Pancreas (tissue), 10 donors: ENCODE data around the gene CSF1. TPM values are rescaled to one million over a fixed set of nuclear protein-coding genes. Genes with fewer than 3 reads are reported as not detected.

ENCODE experiments used
- ATAC-seq, 4 donors: fragments of 200-7000 bp; cut with Tn5 transposase; one replicate each; pipeline versions ENCODE4 v1.8.0 to v1.9.1; 2020; ENCODE audit warnings: mild to moderate bottlenecking in 4 of 4, moderate library complexity in 4 of 4
- DNase-seq, 6 donors: peaks; one replicate each; pipeline ENCODE4 v3.0.0-alpha.2; 2020
- FAIRE-seq: peaks from 2 replicates; lab custom pipeline; 2012; peaks lifted over from hg19 to GRCh38; lab: Jason Lieb, UNC
- H3K27ac ChIP-seq, 4 donors: fragments of 200-600 bp; sonication (generic); 1 replicate in 3 of 4; 2 replicates in 1 of 4; pipeline versions ENCODE4 v1.5.0 to v1.8.0; 2020
- H3K27me3 ChIP-seq, 4 donors: fragments of 200-600 bp; one replicate each; pipeline ENCODE4 v1.8.0; 2021
- H3K36me3 ChIP-seq, 3 donors: fragments of 200-600 bp; sonication (generic) in 1 of 3; one replicate each; pipeline versions ENCODE4 v1.5.0 to v1.8.0; 2020 to 2021
- H3K4me1 ChIP-seq, 3 donors: fragments of 200-600 bp; one replicate each; pipeline ENCODE4 v1.8.0; 2021
- H3K4me3 ChIP-seq, 4 donors: fragments of 200-600 bp; sonication (generic) in 2 of 4; one replicate each; pipeline versions ENCODE4 v1.5.0 to v1.8.0; 2020 to 2021
- H3K9me3 ChIP-seq, 4 donors: fragments of 200-600 bp; one replicate each; pipeline ENCODE4 v1.8.0; 2021
- CTCF ChIP-seq, 4 donors: fragments of 200-600 bp; sonication (generic) in 3 of 4; IDR thresholded peaks; one replicate each; pipeline versions ENCODE4 v1.5.0 to v1.8.0; 2021; ENCODE audit warnings: antibody characterized with exemption in 4 of 4
- WGBS, 2 donors: extraction: QIAGEN DNeasy Blood & Tissue Kit; methylation state at CpG; one replicate each; pipeline ENCODE4 v1.1.7; 2013; 5-methylcytosine and 5-hydroxymethylcytosine counted together
- intact Hi-C, 3 donors: fragments of 100-400 bp; cut with DNase I; formaldehyde crosslinking; loops; one replicate each; pipeline versions ENCODE4 v1.11.1 to v1.14.2; 2022
- polyA plus RNA-seq, 2 donors: library from polyadenylated mRNA; stranded (reverse); fragments of 200-250 nt; gene quantifications; one replicate each; pipeline ENCODE4 v1.2.3, GENCODE V29; 2013
- total RNA-seq, 6 donors: library from RNA; stranded (reverse); fragmentation: NEBNext Ultra II Directional in 4 of 6; extraction: Animal tissue kit (Norgen Biotek cat#: 25700) in 4 of 6; gene quantifications; one replicate each; pipeline versions ENCODE4 v1.2.1 to v1.2.4, GENCODE V29; 2021 to 2023
- donor health status: healthy with polysubstance abuse.
- donor health status: DM: no; HTN: no; CAD: no; lungs with moderate emphysema.
- donor health status: DM: no; HTN: no; CAD: no.
- donor health status: control.
- donor health status: control.
- donor health status: Bipolar disorder and iron deficiency.
- donor health status: DM: yes; HTN: yes; CAD: no.
- donor health status: DM: no; HTN: no; CAD: no.
- donor health status: DM: no; HTN: no; CAD: no.
- donor health status: DM: yes; HTN: yes; CAD: no.

Gene CSF1
- total and polyA plus RNA-seq, 8 donors = 6.7 to 38.3 (median 15.6) TPM

GRCh38 chr1:109960745-109961094, 50.1 kb downstream of the CSF1 start:
- H3K27ac ChIP-seq = no peak overlapping the region

GRCh38 chr1:109963864-109964263, 53.2 kb downstream of the CSF1 start:
- Histone ChIP-seq H3K27me3 (no peaks in the 10 kb centered on the region), H3K36me3 (no peaks in the 10 kb centered on the region), H3K27ac (no peak overlapping the region), H3K4me3 (no peak overlapping the region), H3K4me1 (peaks cover 0 to 24% (median 0%) of the 10 kb centered on the region in 3 donors), H3K9me3 (no peaks in the 10 kb centered on the region)
- 82 to 84% methylated on average over 1 of the region's 1 CpG for WGBS, 2 donors
- no peak for TF ChIP-seq CTCF (IDR thresholded peaks at IDR 0.05)
- FAIRE-seq (no peak), ATAC-seq (no peak), DNase-seq (no peak)
- intact Hi-C loops = no loop called here

More at GRCh38 chr1:109960745-109961094, 50.1 kb downstream of the CSF1 start:
- no peaks in the 10 kb centered on the region for H3K36me3 ChIP-seq
- peaks cover 0 to 24% (median 0%) of the 10 kb centered on the region in 3 donors for H3K4me1 ChIP-seq
- H3K4me3 ChIP-seq = no peak overlapping the region
- DNase-seq (no peak), ATAC-seq (no peak), FAIRE-seq (no peak)
- intact Hi-C loops = no loop called here
- H3K9me3 ChIP-seq = no peaks in the 10 kb centered on the region
- H3K27me3 ChIP-seq = no peaks in the 10 kb centered on the region
- 56 to 60% methylated on average over 1 of the region's 1 CpG for WGBS, 2 donors
- no peak for TF ChIP-seq CTCF (IDR thresholded peaks at IDR 0.05)

GRCh38 chr1:109969146-109969829, 58.6 kb downstream of the CSF1 start:
- Histone ChIP-seq H3K9me3 (no peaks in the 10 kb centered on the region), H3K27ac (no peak overlapping the region), H3K36me3 (no peaks in the 10 kb centered on the region), H3K27me3 (no peaks in the 10 kb centered on the region), H3K4me3 (no peak overlapping the region), H3K4me1 (no peaks in the 10 kb centered on the region)
- no peak for ATAC-seq
- 91 to 97% methylated on average over 3 of the region's 3 CpGs for WGBS, 2 donors
- no peak for FAIRE-seq
- DNase-seq = no peak
- TF ChIP-seq CTCF (IDR thresholded peaks at IDR 0.05) = no peak
- intact Hi-C loops = no loop called here

GRCh38 chr1:109969907-109970306, 59.3 kb downstream of the CSF1 start:
- TF ChIP-seq CTCF (IDR thresholded peaks at IDR 0.05) = no peak
- Histone ChIP-seq H3K27ac (no peak overlapping the region), H3K27me3 (no peaks in the 10 kb centered on the region), H3K4me3 (no peak overlapping the region), H3K4me1 (no peaks in the 10 kb centered on the region), H3K9me3 (no peaks in the 10 kb centered on the region), H3K36me3 (no peaks in the 10 kb centered on the region)
- FAIRE-seq = no peak
- intact Hi-C loops = no loop called here
- no peak for ATAC-seq
- WGBS, 2 donors = 71 to 77% methylated on average over 3 of the region's 3 CpGs
- DNase-seq = no peak

GRCh38 chr1:109971559-109971958, 60.9 kb downstream of the CSF1 start:
- no peak for TF ChIP-seq CTCF (IDR thresholded peaks at IDR 0.05)
- DNase-seq = no peak
- WGBS, 2 donors = 7 to 19% methylated on average over 1 of the region's 1 CpG
- Histone ChIP-seq H3K4me3 (no peak overlapping the region), H3K27me3 (no peaks in the 10 kb centered on the region), H3K9me3 (no peaks in the 10 kb centered on the region), H3K4me1 (no peaks in the 10 kb centered on the region), H3K27ac (no peak overlapping the region), H3K36me3 (no peaks in the 10 kb centered on the region)
- intact Hi-C loops = no loop called here
- no peak for FAIRE-seq
- ATAC-seq = no peak
